Bladder microvascular endothelial cell (primary cell): ENCODE results near the gene SYT10. TPM values are rescaled to one million over a fixed set of nuclear protein-coding genes. Genes with fewer than 3 reads are reported as not detected.

Experiments
- total RNA-seq: library from RNA; depleted of rRNA; stranded (reverse); fragments of >200 nt; gene quantifications from 2 replicates; pipeline ENCODE4 v1.2.3, GENCODE V29; 2014

The SYT10 gene
- not detected in 2 replicates for total RNA-seq

GRCh38 chr12:33439587-33440011, at the start of gene SYT10:
TSS of gene SYT10 (minus strand) at chr12:33439819. CDS start at chr12:33439522, 297 bp downstream.

